Parathyroid adenoma (tissue), 2 donors: Measurements from ENCODE around the gene TM9SF2.

Source experiments
- H2AFZ ChIP-seq: fragments of 300-600 bp; sonication (generic); one replicate; pipeline ENCODE4 v1.7.0; 2017; ENCODE audit warnings: antibody characterized with exemption, mild to moderate bottlenecking
- H3K27ac ChIP-seq: fragments of 300-600 bp; sonication (generic); one replicate; pipeline ENCODE4 v1.7.0; 2017
- H3K27me3 ChIP-seq: fragments of 300-600 bp; sonication (generic); one replicate; pipeline ENCODE4 v1.7.0; 2017; ENCODE audit warnings: low read length; ENCODE audit not compliant: control insufficient read depth, insufficient read depth
- H3K36me3 ChIP-seq: fragments of 300-600 bp; sonication (generic); one replicate; pipeline ENCODE4 v1.7.0; 2017; ENCODE audit warnings: low read length; ENCODE audit not compliant: control insufficient read depth, insufficient read depth
- H3K4me1 ChIP-seq: fragments of 300-600 bp; sonication (generic); one replicate; pipeline ENCODE4 v1.7.0; 2017; ENCODE audit warnings: control low read depth
- H3K4me2 ChIP-seq: fragments of 300-600 bp; sonication (generic); one replicate; pipeline ENCODE4 v1.7.0; 2017; ENCODE audit warnings: low read length
- H3K4me3 ChIP-seq: fragments of 300-600 bp; sonication (generic); one replicate; pipeline ENCODE4 v1.7.0; 2017; ENCODE audit warnings: low read depth, low read length
- H3K79me2 ChIP-seq: fragments of 300-600 bp; sonication (generic); one replicate; pipeline ENCODE4 v1.7.0; 2017; ENCODE audit warnings: control low read depth
- H3K9ac ChIP-seq: fragments of 300-600 bp; sonication (generic); one replicate; pipeline ENCODE4 v1.7.0; 2017; ENCODE audit warnings: mild to moderate bottlenecking
- H3K9me3 ChIP-seq: fragments of 300-600 bp; sonication (generic); one replicate; pipeline ENCODE4 v1.7.0; 2017; ENCODE audit warnings: low read length; ENCODE audit not compliant: control insufficient read depth
- CTCF ChIP-seq: fragments of 300-600 bp; sonication (generic); IDR thresholded peaks from one replicate; pipeline ENCODE4 v1.7.0; 2017; ENCODE audit warnings: antibody characterized with exemption, mild to moderate bottlenecking
- donor health status: primary hyperparathyroidism.

TM9SF2 gene

GRCh38 chr13:99526549-99526948, 25.3 kb downstream of the TM9SF2 start:
- H3K4me3 ChIP-seq = no peak overlapping the region
- no peak overlapping the region for H3K4me2 ChIP-seq
- no peak overlapping the region for H3K27ac ChIP-seq
- no peak for TF ChIP-seq CTCF
- H3K9ac ChIP-seq = no peak overlapping the region
- peaks cover 9% of the 10 kb centered on the region for H3K79me2 ChIP-seq
- H2AFZ ChIP-seq = no peak overlapping the region
- no peaks in the 10 kb centered on the region for H3K36me3 ChIP-seq
- H3K27me3 ChIP-seq = no peaks in the 10 kb centered on the region
- no peaks in the 10 kb centered on the region for H3K9me3 ChIP-seq
- H3K4me1 ChIP-seq = no peaks in the 10 kb centered on the region

- no peaks in the 10 kb centered on the region for H3K4me1 ChIP-seq
- no peak overlapping the region for H2AFZ ChIP-seq
- no peaks in the 10 kb centered on the region for H3K27me3 ChIP-seq
- H3K36me3 ChIP-seq = no peaks in the 10 kb centered on the region
- no peak for TF ChIP-seq CTCF
- H3K9ac ChIP-seq = no peak overlapping the region
- no peak overlapping the region for H3K27ac ChIP-seq
- H3K4me3 ChIP-seq = no peak overlapping the region
- H3K4me2 ChIP-seq = no peak overlapping the region
- H3K9me3 ChIP-seq = no peaks in the 10 kb centered on the region
- peaks cover 9% of the 10 kb centered on the region for H3K79me2 ChIP-seq
These were observed 26.0 kb downstream of the TM9SF2 start for GRCh38 chr13:99527301-99527700.

- no peaks in the 10 kb centered on the region for H3K36me3 ChIP-seq
- peaks cover 6% of the 10 kb centered on the region for H3K79me2 ChIP-seq
- H2AFZ ChIP-seq = no peak overlapping the region
- no peak overlapping the region for H3K4me2 ChIP-seq
- H3K9me3 ChIP-seq = no peaks in the 10 kb centered on the region
- no peak overlapping the region for H3K27ac ChIP-seq
- no peaks in the 10 kb centered on the region for H3K27me3 ChIP-seq
- no peaks in the 10 kb centered on the region for H3K4me1 ChIP-seq
- H3K4me3 ChIP-seq = no peak overlapping the region
- H3K9ac ChIP-seq = no peak overlapping the region
- no peak for TF ChIP-seq CTCF
These were observed 27.3 kb downstream of the TM9SF2 start for GRCh38 chr13:99528547-99528946.

- H3K79me2 ChIP-seq = no peaks in the 10 kb centered on the region
- H3K4me3 ChIP-seq = no peak overlapping the region
- no peak for TF ChIP-seq CTCF
- no peaks in the 10 kb centered on the region for H3K27me3 ChIP-seq
- H3K4me1 ChIP-seq = no peaks in the 10 kb centered on the region
- no peaks in the 10 kb centered on the region for H3K9me3 ChIP-seq
- no peak overlapping the region for H3K4me2 ChIP-seq
- no peak overlapping the region for H3K9ac ChIP-seq
- no peak overlapping the region for H2AFZ ChIP-seq
- no peak overlapping the region for H3K27ac ChIP-seq
- no peaks in the 10 kb centered on the region for H3K36me3 ChIP-seq
These were observed 34.8 kb downstream of the TM9SF2 start for GRCh38 chr13:99536023-99536422.

GRCh38 chr13:99540530-99540929, 39.3 kb downstream of the TM9SF2 start:
- no peak overlapping the region for H3K27ac ChIP-seq
- H3K4me1 ChIP-seq = no peaks in the 10 kb centered on the region
- H3K9ac ChIP-seq = no peak overlapping the region
- no peaks in the 10 kb centered on the region for H3K36me3 ChIP-seq
- TF ChIP-seq CTCF = no peak
- H3K27me3 ChIP-seq = no peaks in the 10 kb centered on the region
- H3K4me3 ChIP-seq = no peak overlapping the region
- H3K79me2 ChIP-seq = no peaks in the 10 kb centered on the region
- no peak overlapping the region for H2AFZ ChIP-seq
- H3K4me2 ChIP-seq = no peak overlapping the region
- no peaks in the 10 kb centered on the region for H3K9me3 ChIP-seq
